HEK293 (cell line): ENCODE measurements around the gene RNF40.

Experiments used
- CTCF ChIP-seq: fragments of 450-650 bp; formaldehyde crosslinking; IDR thresholded peaks from 2 replicates; pipeline ENCODE4 v1.5.1; 2016; ENCODE audit warnings: missing biosample characterization, missing genetic modification characterization
- ZNF366 ChIP-seq: fragments of 450-650 bp; formaldehyde crosslinking; conservative IDR thresholded peaks from 2 replicates; pipeline ENCODE4 v1.5.1; 2016; ENCODE audit warnings: missing biosample characterization, missing genetic modification characterization
- TF ChIP-seq, protein P1 (sequence below): fragments of 450-650 bp; formaldehyde crosslinking; IDR thresholded peaks from 2 replicates; pipeline ENCODE4 v1.5.1; 2016; ENCODE audit warnings: missing biosample characterization, missing genetic modification characterization

- no peak for TF ChIP-seq ZNF366 (tag by site-specific recombination)
- no peak for TF ChIP-seq CTCF (tag by site-specific recombination)
- TF ChIP-seq, protein P1, sequence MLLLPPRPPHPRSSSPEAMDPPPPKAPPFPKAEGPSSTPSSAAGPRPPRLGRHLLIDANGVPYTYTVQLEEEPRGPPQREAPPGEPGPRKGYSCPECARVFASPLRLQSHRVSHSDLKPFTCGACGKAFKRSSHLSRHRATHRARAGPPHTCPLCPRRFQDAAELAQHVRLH (tag by site-specific recombination) = no peak
Observed at GRCh38 chr16:30737794-30738648, 24.1 kb upstream of the RNF40 start.
